VCaP (cell line): Measurements from ENCODE around the gene RGS2.

ENCODE experiments used
- H3K27ac ChIP-seq: fragments of 450-650 bp; 2 replicates; pipeline ENCODE4 v1.5.1; 2017
- TF ChIP-seq, protein P1 (sequence below): fragments of 450-650 bp; conservative IDR thresholded peaks from 2 replicates; pipeline ENCODE4 v1.5.1; 2017; ENCODE audit warnings: mild to moderate bottlenecking, moderate library complexity

The RGS2 gene

DNA sequence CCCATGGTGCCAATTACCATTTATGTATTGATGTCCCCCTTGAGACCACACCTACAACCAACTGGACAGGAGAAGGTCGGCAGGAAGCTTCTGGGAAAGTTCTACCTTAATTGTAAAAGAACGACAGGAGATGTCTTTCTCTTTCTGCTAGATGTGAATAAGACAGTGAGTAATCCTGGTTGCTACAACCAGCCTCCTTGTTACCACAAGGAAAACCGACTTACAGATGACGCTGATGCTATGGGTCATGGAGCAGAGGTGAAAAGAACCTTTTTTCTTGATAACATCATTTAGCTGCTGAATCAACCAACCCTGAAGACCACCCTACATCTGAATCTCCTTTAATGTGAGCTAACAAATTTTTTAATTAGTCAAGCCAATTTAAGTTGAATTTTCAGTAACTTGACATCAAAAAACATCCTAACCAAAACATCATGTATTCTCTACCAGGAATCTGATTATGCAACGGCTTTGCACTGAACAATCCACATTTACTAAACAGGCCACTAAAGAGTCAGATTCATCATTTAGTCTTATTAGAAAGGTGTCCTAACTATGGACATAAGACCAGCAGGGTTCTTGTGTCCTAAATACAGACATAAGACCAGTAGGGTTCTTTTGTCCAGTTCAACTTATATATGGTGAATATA lies 23.0 kb downstream of the RGS2 start:
- TF ChIP-seq, protein P1, sequence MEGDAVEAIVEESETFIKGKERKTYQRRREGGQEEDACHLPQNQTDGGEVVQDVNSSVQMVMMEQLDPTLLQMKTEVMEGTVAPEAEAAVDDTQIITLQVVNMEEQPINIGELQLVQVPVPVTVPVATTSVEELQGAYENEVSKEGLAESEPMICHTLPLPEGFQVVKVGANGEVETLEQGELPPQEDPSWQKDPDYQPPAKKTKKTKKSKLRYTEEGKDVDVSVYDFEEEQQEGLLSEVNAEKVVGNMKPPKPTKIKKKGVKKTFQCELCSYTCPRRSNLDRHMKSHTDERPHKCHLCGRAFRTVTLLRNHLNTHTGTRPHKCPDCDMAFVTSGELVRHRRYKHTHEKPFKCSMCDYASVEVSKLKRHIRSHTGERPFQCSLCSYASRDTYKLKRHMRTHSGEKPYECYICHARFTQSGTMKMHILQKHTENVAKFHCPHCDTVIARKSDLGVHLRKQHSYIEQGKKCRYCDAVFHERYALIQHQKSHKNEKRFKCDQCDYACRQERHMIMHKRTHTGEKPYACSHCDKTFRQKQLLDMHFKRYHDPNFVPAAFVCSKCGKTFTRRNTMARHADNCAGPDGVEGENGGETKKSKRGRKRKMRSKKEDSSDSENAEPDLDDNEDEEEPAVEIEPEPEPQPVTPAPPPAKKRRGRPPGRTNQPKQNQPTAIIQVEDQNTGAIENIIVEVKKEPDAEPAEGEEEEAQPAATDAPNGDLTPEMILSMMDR = no peak
- no peak overlapping the region for H3K27ac ChIP-seq

DNA sequence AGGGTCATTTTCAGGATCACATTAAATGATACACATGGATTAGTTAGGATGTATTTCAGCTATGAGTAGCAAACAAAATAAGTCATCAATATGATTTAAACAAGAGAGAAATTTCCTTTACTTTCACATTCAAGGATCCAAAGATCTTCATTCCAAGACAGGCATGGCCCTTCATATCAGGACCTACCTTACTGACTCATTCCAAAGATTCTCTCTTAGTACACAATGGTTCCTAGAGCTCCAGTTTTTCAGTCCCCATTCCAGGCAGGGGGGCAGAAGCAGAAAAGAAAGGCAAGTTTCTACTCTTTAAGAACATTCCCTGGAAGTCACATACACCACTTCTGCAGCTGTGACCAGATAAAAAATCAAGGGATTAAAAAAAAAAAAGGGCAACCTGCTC lies 23.7 kb downstream of the RGS2 start:
- H3K27ac ChIP-seq = no peak overlapping the region

DNA sequence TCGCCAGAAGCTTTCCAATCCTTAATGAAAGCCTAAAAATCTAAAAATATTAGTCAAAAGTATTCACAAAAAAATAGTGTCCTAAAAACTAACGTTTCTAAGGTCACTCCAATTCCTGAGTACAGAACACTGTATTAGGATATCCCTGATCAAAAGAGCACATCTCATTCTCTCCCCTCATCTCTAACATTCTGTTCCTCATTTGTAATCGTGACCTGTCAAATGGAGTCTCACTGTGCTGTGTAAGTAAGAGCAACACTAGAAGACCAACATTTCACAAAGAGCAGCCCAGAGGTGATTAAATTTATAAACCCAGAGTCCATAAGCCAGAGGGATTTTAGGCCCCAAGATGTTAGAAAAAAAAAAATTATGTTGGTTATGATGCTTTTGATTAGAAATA lies 26.3 kb downstream of the RGS2 start:
- TF ChIP-seq, protein P1 = no peak
- H3K27ac ChIP-seq = no peak overlapping the region

More for the DNA sequence above, 23.7 kb downstream of the RGS2 start:
- TF ChIP-seq, protein P1 = no peak

DNA sequence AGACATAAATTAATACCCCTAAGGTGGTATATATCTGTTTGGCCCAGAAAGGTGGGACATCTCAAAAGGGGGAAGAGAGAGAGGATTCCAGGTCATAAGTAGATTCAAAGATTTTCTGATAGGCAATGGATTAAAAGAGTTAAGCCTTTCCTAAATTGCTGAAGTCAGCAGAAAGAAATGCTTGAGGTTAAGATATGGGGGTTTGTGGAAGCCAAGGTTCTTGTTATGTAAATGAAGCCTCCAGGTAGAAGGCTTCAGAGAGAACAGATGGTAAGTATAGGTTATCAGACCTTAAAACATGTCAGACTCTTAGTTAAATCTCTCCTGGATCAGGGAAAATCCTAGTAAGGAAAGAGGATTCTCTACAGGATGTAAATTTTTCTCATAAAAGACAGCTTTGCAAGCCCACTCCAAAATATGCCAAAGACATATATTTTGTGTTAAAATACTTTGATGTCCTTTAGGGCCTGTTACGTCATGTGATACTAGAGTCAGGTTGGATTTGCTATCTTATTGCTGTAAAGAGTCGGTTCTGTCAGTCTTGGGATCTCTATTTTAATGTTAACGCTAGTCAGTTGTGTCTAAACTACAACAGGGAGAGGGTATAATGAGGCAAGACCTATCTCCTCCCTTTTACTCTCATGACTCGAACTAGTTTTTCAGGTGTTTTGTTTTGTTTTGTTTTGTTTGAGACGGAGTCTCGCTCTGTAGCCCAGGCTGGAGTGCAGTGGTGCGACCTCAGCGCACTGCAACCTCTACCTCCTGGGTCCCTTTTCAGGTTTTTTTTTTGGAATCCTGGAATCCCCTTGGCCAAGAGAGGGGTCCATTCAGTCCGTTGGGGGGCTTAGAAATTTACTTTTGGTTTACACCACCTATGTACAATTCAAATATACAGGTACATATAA lies 30.6 kb downstream of the RGS2 start:
- no peak overlapping the region for H3K27ac ChIP-seq
- TF ChIP-seq, protein P1 = no peak

DNA sequence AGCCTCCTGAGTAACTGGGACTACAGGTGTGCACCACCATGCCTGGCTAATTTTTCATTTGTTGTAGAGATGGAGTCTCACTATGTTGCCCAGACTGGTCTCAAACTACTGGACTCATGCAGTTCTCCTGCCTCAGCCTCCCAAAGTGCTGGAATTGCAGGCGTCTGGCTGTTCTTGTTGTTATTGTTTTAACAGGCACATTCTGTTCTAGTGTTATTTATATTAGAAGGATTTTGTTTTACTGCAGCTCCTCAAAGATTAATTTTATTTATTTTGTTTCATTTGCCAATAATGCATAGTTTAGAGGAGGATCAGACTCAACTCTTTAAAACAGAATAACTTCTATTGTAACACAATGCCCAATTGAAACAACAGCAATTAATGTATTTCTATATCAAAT lies 35.5 kb downstream of the RGS2 start:
- TF ChIP-seq, protein P1 = no peak
- H3K27ac ChIP-seq = no peak overlapping the region

DNA sequence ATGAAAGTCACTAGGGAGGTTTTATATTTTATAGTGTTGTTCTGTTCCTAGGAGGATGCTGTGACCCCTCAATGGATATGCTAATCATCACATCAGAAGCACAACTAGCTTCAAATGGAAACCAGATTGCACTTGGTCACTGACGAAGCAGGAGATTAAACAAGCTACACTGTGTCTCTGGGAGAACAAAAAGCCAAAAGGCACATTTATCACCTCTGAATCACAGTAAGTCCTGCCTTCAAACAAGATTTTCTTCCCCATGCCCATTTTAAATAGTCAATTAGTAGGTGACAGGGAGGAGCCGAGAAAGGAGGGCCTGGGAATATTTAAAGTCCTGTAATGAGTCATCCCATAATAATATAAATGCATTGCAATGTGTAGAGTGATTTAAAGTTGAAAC lies 38.1 kb downstream of the RGS2 start:
- TF ChIP-seq, protein P1 = no peak
- no peak overlapping the region for H3K27ac ChIP-seq

DNA sequence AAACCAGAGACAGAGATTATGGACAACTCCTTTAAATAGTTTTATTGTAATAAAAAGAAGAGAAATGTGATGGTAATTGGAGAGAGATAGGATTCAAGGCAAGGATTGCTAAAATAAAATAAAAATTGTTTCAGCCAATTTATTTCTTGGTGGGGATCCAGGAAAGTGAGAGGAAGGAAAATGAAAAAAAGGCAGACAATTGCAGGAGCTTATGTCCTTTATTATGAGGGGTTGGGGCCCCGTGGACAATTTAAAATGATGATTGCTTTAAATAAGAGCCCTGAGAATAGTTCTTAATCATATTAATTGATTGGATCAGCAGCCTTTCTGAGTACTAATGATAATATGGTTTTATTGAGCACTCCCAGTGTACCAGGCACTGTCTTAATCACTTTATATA lies 40.2 kb downstream of the RGS2 start:
- H3K27ac ChIP-seq = no peak overlapping the region
- TF ChIP-seq, protein P1 = no peak
